HL-60 (cell line): ENCODE data around the gene ISCU.

ENCODE experiments used
- POLR2AphosphoS5 ChIP-seq: IDR thresholded peaks from 2 replicates; pipeline ENCODE4 v1.6.1; 2012; ENCODE audit warnings: low read depth
- TF ChIP-seq, protein P1 (sequence below): IDR thresholded peaks from one replicate; pipeline ENCODE4 v1.5.1; 2011; ENCODE audit warnings: low read length, control low read depth, inconsistent platforms; ENCODE audit not compliant: insufficient read depth
- TF ChIP-seq, protein P2 (sequence below): IDR thresholded peaks from 2 replicates; pipeline ENCODE4 v1.6.1; 2012; ENCODE audit warnings: low read depth; ENCODE audit not compliant: insufficient replicate concordance

DNA sequence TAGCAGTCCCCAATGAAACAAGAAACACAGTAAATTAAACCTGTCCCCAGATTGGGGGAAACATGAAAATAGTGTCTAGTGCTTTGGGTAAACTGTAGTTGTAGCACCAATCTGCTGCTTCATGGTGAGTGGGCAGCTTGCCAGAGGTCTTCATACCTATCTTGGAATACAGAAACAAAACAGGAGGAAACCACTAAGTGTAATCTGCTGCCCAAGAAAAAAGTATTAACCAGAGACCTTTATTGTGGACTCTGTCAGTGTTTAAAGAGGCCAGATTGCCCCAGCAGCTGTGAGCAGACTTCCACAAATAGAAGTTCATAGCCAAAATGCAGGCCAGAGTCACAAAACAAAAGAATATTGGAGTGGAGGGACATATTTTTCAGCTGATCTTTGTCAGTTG lies 2.3 kb downstream of the ISCU start:
- TF ChIP-seq, protein P1, sequence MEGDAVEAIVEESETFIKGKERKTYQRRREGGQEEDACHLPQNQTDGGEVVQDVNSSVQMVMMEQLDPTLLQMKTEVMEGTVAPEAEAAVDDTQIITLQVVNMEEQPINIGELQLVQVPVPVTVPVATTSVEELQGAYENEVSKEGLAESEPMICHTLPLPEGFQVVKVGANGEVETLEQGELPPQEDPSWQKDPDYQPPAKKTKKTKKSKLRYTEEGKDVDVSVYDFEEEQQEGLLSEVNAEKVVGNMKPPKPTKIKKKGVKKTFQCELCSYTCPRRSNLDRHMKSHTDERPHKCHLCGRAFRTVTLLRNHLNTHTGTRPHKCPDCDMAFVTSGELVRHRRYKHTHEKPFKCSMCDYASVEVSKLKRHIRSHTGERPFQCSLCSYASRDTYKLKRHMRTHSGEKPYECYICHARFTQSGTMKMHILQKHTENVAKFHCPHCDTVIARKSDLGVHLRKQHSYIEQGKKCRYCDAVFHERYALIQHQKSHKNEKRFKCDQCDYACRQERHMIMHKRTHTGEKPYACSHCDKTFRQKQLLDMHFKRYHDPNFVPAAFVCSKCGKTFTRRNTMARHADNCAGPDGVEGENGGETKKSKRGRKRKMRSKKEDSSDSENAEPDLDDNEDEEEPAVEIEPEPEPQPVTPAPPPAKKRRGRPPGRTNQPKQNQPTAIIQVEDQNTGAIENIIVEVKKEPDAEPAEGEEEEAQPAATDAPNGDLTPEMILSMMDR, result no peak
- TF ChIP-seq, protein P2, sequence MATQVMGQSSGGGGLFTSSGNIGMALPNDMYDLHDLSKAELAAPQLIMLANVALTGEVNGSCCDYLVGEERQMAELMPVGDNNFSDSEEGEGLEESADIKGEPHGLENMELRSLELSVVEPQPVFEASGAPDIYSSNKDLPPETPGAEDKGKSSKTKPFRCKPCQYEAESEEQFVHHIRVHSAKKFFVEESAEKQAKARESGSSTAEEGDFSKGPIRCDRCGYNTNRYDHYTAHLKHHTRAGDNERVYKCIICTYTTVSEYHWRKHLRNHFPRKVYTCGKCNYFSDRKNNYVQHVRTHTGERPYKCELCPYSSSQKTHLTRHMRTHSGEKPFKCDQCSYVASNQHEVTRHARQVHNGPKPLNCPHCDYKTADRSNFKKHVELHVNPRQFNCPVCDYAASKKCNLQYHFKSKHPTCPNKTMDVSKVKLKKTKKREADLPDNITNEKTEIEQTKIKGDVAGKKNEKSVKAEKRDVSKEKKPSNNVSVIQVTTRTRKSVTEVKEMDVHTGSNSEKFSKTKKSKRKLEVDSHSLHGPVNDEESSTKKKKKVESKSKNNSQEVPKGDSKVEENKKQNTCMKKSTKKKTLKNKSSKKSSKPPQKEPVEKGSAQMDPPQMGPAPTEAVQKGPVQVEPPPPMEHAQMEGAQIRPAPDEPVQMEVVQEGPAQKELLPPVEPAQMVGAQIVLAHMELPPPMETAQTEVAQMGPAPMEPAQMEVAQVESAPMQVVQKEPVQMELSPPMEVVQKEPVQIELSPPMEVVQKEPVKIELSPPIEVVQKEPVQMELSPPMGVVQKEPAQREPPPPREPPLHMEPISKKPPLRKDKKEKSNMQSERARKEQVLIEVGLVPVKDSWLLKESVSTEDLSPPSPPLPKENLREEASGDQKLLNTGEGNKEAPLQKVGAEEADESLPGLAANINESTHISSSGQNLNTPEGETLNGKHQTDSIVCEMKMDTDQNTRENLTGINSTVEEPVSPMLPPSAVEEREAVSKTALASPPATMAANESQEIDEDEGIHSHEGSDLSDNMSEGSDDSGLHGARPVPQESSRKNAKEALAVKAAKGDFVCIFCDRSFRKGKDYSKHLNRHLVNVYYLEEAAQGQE, result no peak
- no peak for TF ChIP-seq POLR2AphosphoS5
